Gastrocnemius medialis (tissue), 4 donors: Measurements from ENCODE around the gene HK2. TPM values are rescaled to one million over a fixed set of nuclear protein-coding genes. Genes with fewer than 3 reads are reported as not detected.
"Not testable (repeated sequence)": the region's sequence is repeated elsewhere in the genome, so short reads cannot be mapped to it uniquely, and the experiment has no call there.

Experiments used
- ATAC-seq, 2 donors: fragments of 150-250 bp; one replicate each; pipeline ENCODE4 v1.9.1; 2016
- DNase-seq, 2 donors: peaks; one replicate each; pipeline ENCODE4 v3.0.0-alpha.2; 2019
- H3K27ac ChIP-seq, 4 donors: fragments of 200-600 bp; sonication (generic); 1 replicate in 1 of 4; 2 replicates in 3 of 4; pipeline ENCODE4 v1.5.1; 2016 to 2018; ENCODE audit warnings: mild to moderate bottlenecking in 2 of 4, moderate library complexity in 1 of 4
- H3K27me3 ChIP-seq, 3 donors: fragments of 200-600 bp; sonication (generic) in 2 of 3; 1 replicate in 1 of 3; 2 replicates in 2 of 3; pipeline versions ENCODE4 v1.5.1 to v1.6.0; 2016 to 2019; ENCODE audit warnings: mild to moderate bottlenecking in 1 of 3, moderate library complexity in 1 of 3
- H3K36me3 ChIP-seq, 2 donors: fragments of 200-600 bp; sonication (generic) in 1 of 2; one replicate each; pipeline ENCODE4 v1.5.1; 2017 to 2018
- H3K4me1 ChIP-seq, 2 donors: fragments of 200-600 bp; sonication (generic) in 1 of 2; one replicate each; pipeline ENCODE4 v1.5.1; 2016 to 2017; ENCODE audit warnings: mild to moderate bottlenecking in 2 of 2
- H3K4me3 ChIP-seq, 4 donors: fragments of 200-600 bp; sonication (generic) in 3 of 4; 1 replicate in 1 of 4; 2 replicates in 3 of 4; pipeline ENCODE4 v1.5.1; 2016 to 2019; ENCODE audit warnings: mild to moderate bottlenecking in 2 of 4
- H3K9me3 ChIP-seq, 3 donors: fragments of 200-600 bp; sonication (generic) in 2 of 3; 1 replicate in 1 of 3; 2 replicates in 2 of 3; pipeline ENCODE4 v1.5.1; 2016 to 2019
- POLR2A ChIP-seq, 2 donors: fragments of 450-650 bp; IDR thresholded peaks; one replicate each; pipeline ENCODE4 v1.6.1; 2017; ENCODE audit warnings: antibody characterized with exemption in 2 of 2, mild to moderate bottlenecking in 2 of 2, moderate library complexity in 2 of 2
- in situ Hi-C, 4 donors: fragments of 200-750 bp; cut with MboI; loops; one replicate each; pipeline versions ENCODE4 v1.15.0 to v1.8.0; 2017; ENCODE audit warnings: low sequenced_read_pairs in 4 of 4
- intact Hi-C: fragments of 100-400 bp; cut with DNase I; formaldehyde crosslinking; loops from one replicate; pipeline ENCODE4 v1.15.1; 2023; ENCODE audit warnings: low total_unique reads
- total RNA-seq, 4 donors: library from RNA; depleted of rRNA; stranded (reverse); fragments of >200 nt; gene quantifications; one replicate each; pipeline versions ENCODE4 v1.1.0 to v1.2.3, GENCODE V29; 2016
- TF ChIP-seq, protein P1 (sequence below), 5 experiments: fragments of 450-650 bp in 3 of 5; fragments of 200-600 bp in 2 of 5; sonication (generic) in 2 of 5; IDR thresholded peaks in 4 of 5; conservative IDR thresholded peaks in 1 of 5; 1 replicate in 4 of 5; 2 replicates in 1 of 5; pipeline ENCODE4 v1.5.1; 2016 to 2019; ENCODE audit warnings: antibody characterized with exemption in 5 of 5, mild to moderate bottlenecking in 3 of 5, moderate library complexity in 3 of 5

The HK2 gene
- 10 to 100 TPM; 18.1 to 57.6 (median 42.1) TPM for total RNA-seq

GRCh38 chr2:74833418-74834233 lies at the start of gene HK2:
TSS of gene HK2 (plus strand) at chr2:74834127. CDS start at chr2:74834581, 454 bp downstream.
- peak; percentile 89 to 96 for TF ChIP-seq POLR2A (IDR thresholded peaks at IDR 0.05)
- TF ChIP-seq, protein P1, sequence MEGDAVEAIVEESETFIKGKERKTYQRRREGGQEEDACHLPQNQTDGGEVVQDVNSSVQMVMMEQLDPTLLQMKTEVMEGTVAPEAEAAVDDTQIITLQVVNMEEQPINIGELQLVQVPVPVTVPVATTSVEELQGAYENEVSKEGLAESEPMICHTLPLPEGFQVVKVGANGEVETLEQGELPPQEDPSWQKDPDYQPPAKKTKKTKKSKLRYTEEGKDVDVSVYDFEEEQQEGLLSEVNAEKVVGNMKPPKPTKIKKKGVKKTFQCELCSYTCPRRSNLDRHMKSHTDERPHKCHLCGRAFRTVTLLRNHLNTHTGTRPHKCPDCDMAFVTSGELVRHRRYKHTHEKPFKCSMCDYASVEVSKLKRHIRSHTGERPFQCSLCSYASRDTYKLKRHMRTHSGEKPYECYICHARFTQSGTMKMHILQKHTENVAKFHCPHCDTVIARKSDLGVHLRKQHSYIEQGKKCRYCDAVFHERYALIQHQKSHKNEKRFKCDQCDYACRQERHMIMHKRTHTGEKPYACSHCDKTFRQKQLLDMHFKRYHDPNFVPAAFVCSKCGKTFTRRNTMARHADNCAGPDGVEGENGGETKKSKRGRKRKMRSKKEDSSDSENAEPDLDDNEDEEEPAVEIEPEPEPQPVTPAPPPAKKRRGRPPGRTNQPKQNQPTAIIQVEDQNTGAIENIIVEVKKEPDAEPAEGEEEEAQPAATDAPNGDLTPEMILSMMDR (IDR thresholded peaks at IDR 0.05 in 4 of 5, conservative IDR thresholded peaks at IDR 0.05 in 1 of 5) = no peak
- Histone ChIP-seq H3K27me3 (peaks cover 0 to 8% (median 0%) of the 10 kb centered on the region in 3 donors), H3K36me3 (no peaks in the 10 kb centered on the region), H3K4me3 (peak within 1 kb of the TSS; percentile 78 to 91 (median 88)), H3K4me1 (peaks cover 16 to 21% of the 10 kb centered on the region in 2 donors), H3K9me3 (no peaks in the 10 kb centered on the region), H3K27ac (peak within 1 kb of the TSS; percentile 84 to 97 (median 90))
- DNase-seq = peak; percentile 78 to 79
- intact Hi-C loops (loop anchor here (2.0 to 10.0 kb wide), 5 partner anchors 43 to 811 kb away; partner anchors contain the start of genes AUP1, DQX1, HTRA2 and INO80B), in situ Hi-C loops (loop anchor here in 1 of 4 donors (25.0 kb wide), 1 partner anchor 371 kb away; the partner anchor contains the start of genes INO80B, MOGS, MRPL53 and WBP1)
- ATAC-seq = peak; percentile 73 to 74

GRCh38 chr2:74789271-74789670 lies 44.7 kb upstream of the HK2 start:
- Histone ChIP-seq H3K4me3 (no peak overlapping the region), H3K27ac (no peak overlapping the region), H3K36me3 (no peaks in the 10 kb centered on the region), H3K4me1 (no peaks in the 10 kb centered on the region), H3K27me3 (no peaks in the 10 kb centered on the region), H3K9me3 (no peaks in the 10 kb centered on the region)
- no peak for ATAC-seq
- TF ChIP-seq, protein P1 (IDR thresholded peaks at IDR 0.05 in 4 of 5, conservative IDR thresholded peaks at IDR 0.05 in 1 of 5) = no peak
- no peak for TF ChIP-seq POLR2A (IDR thresholded peaks at IDR 0.05)
- in situ Hi-C loops = no loop called here
- intact Hi-C loops = no loop called here
- no peak for DNase-seq

DNA sequence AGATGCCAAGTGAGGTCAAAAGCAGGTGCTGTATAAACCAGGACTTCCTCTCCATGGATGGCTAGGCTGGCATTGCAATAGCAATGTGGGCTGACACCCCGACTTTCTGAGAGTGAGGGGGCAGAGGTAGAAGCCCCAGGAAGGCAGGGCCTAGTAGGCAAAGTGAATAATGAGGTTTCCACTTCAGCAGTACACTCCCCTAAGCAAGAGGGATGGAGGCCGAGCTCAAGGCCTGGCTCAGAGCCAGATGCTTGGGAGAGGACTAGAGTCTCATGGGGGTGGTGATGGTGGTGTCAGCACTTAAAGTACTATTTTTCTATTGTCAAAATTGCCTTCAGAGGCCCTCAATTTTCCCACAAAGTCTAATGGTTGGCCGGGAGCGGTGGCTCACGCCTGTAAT lies 41.6 kb upstream of the HK2 start:
- DNase-seq (no peak), ATAC-seq (no peak)
- no peaks in the 10 kb centered on the region for H3K27me3 ChIP-seq
- no peaks in the 10 kb centered on the region for H3K9me3 ChIP-seq
- intact Hi-C loops (no loop called here), in situ Hi-C loops (no loop called here)
- no peak for TF ChIP-seq POLR2A (IDR thresholded peaks at IDR 0.05)
- TF ChIP-seq, protein P1 (IDR thresholded peaks at IDR 0.05 in 4 of 5, conservative IDR thresholded peaks at IDR 0.05 in 1 of 5) = no peak
- H3K27ac ChIP-seq = no peak overlapping the region
- no peak overlapping the region for H3K4me3 ChIP-seq
- H3K4me1 ChIP-seq = no peaks in the 10 kb centered on the region
- H3K36me3 ChIP-seq = no peaks in the 10 kb centered on the region

DNA sequence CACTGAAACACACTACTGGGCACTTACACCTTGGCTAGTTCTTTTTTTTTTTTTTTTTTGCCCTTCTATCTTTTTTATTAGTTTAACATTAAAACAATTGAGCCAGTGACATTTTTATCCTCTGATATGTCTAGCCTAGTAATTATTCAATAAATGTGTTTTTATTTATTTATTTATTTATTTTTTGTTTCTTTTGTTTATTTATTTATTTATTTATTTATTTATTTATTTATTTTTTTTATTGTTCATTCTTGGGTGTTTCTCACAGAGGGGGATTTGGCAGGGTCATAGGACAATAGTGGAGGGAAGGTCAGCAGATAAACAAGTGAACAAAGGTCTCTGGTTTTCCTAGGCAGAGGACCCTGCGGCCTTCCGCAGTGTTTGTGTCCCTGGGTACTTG lies 39.0 kb upstream of the HK2 start:
- ATAC-seq, intact Hi-C loops, in situ Hi-C loops: not testable (repeated sequence)

GRCh38 chr2:74806355-74806839 lies 27.5 kb upstream of the HK2 start:
- Histone ChIP-seq H3K27ac (no peak overlapping the region), H3K4me1 (no peaks in the 10 kb centered on the region), H3K36me3 (no peaks in the 10 kb centered on the region), H3K27me3 (no peaks in the 10 kb centered on the region), H3K9me3 (no peaks in the 10 kb centered on the region), H3K4me3 (no peak overlapping the region)
- intact Hi-C loops (no loop called here), in situ Hi-C loops (no loop called here)
- DNase-seq (no peak), ATAC-seq (no peak)
- TF ChIP-seq, protein P1 (IDR thresholded peaks at IDR 0.05 in 4 of 5, conservative IDR thresholded peaks at IDR 0.05 in 1 of 5) = no peak
- TF ChIP-seq POLR2A (IDR thresholded peaks at IDR 0.05) = no peak

More for the DNA sequence above, 39.0 kb upstream of the HK2 start:
- not testable (repeated sequence) for H3K4me3 ChIP-seq, H3K36me3 ChIP-seq, H3K4me1 ChIP-seq, H3K27me3 ChIP-seq, DNase-seq, H3K9me3 ChIP-seq, H3K27ac ChIP-seq
